MM.1S (cell line): ENCODE measurements around the gene LMO7.

ENCODE experiments used
- EZH2 ChIP-seq: fragments of 300-600 bp; sonication (generic); optimal IDR thresholded peaks from 2 replicates; pipeline ENCODE3; 2017; ENCODE audit warnings: low read depth, mild to moderate bottlenecking, antibody characterized with exemption, low read length, mixed read lengths
- EZH2phosphoT487 ChIP-seq: fragments of 300-600 bp; sonication (generic); IDR thresholded peaks from 2 replicates; pipeline ENCODE4 v1.6.1; 2018; ENCODE audit warnings: antibody characterized with exemption, low read length
- TF ChIP-seq, protein P1 (sequence below): fragments of 300-600 bp; sonication (generic); IDR thresholded peaks from 2 replicates; pipeline ENCODE4 v1.5.1; 2016; ENCODE audit warnings: antibody characterized with exemption, low read length, mixed read lengths

GRCh38 chr13:75704927-75705288, 68.8 kb downstream of the LMO7 start:
- TF ChIP-seq, protein P1, sequence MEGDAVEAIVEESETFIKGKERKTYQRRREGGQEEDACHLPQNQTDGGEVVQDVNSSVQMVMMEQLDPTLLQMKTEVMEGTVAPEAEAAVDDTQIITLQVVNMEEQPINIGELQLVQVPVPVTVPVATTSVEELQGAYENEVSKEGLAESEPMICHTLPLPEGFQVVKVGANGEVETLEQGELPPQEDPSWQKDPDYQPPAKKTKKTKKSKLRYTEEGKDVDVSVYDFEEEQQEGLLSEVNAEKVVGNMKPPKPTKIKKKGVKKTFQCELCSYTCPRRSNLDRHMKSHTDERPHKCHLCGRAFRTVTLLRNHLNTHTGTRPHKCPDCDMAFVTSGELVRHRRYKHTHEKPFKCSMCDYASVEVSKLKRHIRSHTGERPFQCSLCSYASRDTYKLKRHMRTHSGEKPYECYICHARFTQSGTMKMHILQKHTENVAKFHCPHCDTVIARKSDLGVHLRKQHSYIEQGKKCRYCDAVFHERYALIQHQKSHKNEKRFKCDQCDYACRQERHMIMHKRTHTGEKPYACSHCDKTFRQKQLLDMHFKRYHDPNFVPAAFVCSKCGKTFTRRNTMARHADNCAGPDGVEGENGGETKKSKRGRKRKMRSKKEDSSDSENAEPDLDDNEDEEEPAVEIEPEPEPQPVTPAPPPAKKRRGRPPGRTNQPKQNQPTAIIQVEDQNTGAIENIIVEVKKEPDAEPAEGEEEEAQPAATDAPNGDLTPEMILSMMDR = no peak
- no peak for TF ChIP-seq EZH2
- no peak for TF ChIP-seq EZH2phosphoT487
